GDM1 (cell line): ENCODE data around the gene PDLIM7.
"Not testable (repeated sequence)": the region's sequence is repeated elsewhere in the genome, so short reads cannot be mapped to it uniquely, and the experiment has no call there.

ENCODE experiments used
- DNase-seq: peaks from one replicate; lab custom pipeline; 2025; lab: John Stamatoyannopoulos, UW

Gene PDLIM7

DNA sequence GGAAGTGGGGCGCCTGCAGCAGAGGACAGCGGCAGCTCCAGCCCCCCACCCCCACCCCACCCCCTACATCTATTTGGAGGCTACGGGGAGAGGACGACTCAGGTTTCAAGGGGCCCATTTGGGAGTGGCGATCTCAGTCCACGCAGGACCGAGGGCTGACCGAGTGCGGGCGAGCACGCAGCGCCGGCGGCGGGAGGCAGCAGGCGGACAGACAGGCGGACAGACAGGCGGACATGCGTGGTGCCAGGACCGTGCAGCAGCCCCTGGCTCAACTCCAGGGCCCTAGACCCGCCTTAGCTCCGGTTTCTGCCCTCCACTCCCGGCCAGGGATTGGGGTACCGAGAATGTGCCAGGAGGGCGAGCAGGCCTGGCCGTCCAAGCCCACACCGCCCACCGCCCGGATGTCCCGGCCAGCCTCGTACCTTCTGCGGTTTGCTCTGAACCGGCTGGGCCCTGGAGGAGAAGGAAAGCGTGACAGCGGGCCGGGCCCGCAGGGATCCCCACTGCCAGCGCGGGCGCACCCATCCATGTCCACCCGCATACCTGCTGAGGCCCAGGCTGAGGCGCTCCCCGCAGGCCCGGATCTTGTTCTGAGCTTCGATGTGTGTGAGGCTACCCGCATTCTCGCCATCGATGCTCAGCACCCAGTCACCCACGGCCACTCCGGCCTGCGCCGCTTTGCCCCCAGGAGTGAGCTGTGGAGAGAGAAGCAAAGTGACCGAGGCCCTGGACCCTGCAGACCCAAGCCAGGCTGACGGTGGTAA lies 5.2 kb downstream of the PDLIM7 start:
- DNase-seq, result no peak

GRCh38 chr5:177491429-177491945 lies 5.9 kb downstream of the PDLIM7 start:
- DNase-seq, result no peak

- no peak for DNase-seq
Measured at GRCh38 chr5:177490992-177491391, 6.4 kb downstream of the PDLIM7 start.

- no peak for DNase-seq
Measured at GRCh38 chr5:177490311-177490991, 7.0 kb downstream of the PDLIM7 start.

DNA sequence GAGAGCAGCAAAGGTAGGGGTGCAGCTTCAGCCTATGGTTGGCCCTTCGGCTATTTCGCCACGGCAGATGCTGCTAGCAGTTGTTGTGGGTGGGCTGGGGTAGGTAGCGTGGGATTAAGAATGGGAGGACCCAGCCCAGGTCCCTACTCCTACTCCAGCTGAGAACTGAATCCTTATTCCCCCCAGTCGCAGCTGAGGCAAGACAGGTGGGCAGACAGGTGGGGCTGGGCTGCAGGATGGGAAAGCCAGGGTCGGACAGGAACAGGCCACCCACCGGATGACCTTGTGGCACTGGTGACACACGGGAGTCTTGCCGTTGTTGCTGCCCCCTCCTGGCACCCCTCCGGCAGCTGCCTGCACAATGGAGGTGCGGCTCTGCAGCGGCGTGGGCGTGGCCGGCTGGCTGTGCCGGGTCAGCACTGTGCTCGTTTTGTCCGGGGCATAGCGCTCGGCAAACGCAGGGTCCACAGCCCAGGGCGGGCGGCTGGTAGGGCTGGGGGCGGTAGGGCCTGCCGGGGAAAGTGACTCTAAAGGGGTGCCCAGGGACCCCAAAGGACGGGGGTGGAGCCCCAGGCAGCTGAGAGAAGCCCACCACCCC lies 8.2 kb downstream of the PDLIM7 start:
- no peak for DNase-seq

DNA sequence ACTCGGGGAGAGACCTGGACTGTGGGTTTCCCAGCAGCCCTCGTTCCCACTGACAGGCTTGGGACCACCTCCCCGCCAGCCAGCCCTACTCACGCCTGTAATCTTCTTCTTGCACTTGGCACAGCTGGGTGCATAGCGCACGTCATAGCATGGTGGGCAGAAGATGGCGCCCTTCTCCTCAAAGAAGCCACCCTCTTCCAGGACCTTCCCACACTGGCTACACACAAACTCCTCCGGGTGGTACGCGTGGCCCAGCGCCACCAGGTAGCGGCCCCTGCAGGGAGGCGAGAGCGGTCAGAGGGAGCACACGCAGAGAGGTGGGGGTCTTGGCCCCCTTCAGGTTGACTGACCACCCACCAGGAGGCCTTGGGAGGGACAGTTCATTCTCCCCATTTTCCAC lies 9.4 kb downstream of the PDLIM7 start:
- DNase-seq, result no peak

GRCh38 chr5:177487144-177487543 lies 10.3 kb downstream of the PDLIM7 start:
- no peak for DNase-seq

DNA sequence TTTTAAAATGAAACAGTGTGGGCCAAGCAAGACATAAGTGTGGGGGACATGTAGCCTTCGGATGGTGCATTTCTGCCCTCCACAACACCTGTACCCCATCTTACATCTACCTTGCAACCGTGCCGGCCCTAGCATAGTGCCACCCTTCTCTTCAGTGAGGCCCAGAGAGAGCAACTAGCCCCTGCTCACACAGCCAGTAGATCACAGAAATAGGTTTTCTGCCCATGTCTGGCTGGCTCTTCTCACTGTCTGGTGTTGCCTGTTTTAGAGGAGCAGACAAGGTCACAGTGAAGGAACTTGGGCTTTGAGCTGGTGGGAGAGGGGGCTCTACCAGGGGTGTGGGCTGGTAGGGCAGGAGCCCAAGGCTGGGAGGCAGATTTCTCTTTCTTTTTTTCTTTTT lies 11.1 kb downstream of the PDLIM7 start:
- no peak for DNase-seq

DNA sequence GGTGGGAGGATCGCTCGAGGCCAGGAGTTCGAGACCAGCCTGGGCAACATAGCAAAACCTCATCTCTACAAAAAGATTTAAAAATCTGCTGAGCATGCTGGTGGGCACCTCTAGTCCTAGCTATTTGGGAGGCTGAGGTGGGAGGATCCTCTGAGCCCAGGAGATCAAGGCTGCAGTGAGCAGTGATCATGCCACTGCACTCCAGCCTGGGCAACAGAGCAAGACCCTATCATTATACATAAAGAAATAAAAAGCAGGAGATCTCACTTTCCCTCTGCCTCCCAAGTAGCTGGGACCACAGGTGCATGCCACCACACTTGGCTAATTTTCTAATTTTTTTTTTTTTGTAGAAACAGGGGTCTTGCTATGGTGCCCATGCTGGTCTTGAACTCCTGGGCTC lies 11.7 kb downstream of the PDLIM7 start:
- not testable (repeated sequence) for DNase-seq

- no peak for DNase-seq
Measured at GRCh38 chr5:177484902-177485549, 12.4 kb downstream of the PDLIM7 start.

DNA sequence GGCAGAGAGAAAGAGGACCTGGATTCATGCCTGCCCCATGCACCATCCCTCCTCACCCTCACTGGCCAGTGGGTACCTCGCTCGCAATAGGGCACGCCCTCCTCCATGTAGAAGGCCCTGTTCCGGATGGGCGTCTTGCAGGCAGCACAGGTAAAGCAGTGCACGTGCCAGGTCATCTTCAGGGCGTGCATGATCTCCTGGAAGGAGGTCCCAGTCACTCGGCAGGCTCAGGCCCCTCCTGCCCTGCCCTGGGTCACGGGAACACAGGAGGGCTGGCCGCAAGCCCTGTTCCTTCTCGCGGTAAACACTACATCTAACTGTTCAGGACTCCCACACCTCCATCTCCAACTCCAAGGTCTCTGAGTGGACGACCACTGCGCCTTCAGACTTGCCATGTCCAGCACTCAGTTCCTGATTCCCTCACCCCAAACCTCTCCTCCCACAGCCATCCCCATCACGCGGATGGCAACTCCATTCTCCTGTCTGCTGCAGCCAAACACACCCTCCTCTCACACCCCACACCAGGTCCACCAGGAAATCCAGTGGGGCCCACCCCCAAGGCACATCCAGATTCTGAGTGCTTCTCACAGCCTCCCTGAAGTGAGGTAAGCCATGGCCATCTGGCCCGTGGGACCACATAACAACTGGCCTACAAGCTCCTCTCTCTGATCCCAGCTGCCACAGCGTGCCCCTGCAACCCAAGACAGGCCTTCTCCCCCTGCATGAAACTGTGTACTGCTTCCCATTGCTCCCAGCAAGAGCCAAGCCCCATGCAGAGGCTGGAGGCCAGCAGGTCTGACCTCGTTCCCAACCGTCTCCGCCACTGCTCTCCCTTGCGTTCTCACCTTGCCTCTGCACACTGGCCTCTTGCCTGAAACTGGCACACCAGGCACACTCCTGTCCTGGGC lies 13.2 kb downstream of the PDLIM7 start:
- DNase-seq, result no peak

DNA sequence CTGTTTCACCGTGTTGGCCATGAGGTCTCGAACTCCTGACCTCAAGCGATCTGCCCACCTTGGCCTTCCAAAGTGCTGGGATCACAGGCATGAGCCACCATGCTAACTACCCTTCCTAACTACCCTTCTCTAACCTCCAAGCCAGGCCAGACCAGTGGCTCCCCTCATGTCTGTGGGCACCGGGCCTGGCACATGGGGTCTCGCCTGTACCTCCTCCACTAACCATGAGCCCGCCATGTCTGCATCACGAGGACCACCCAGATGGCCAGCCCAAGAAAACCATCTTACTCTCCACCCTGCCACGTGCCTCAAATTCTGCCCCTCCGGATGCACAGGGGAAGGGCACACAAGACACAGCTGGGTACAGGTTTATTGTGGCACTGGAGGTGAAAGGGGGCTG lies 14.4 kb downstream of the PDLIM7 start:
- DNase-seq, result no peak

- no peak for DNase-seq
Measured at GRCh38 chr5:177482359-177482795, 15.0 kb downstream of the PDLIM7 start.

GRCh38 chr5:177479774-177480173 lies 17.6 kb downstream of the PDLIM7 start:
- no peak for DNase-seq

- peak; percentile 40 for DNase-seq
Measured at GRCh38 chr5:177478711-177479646, 18.4 kb downstream of the PDLIM7 start.

DNA sequence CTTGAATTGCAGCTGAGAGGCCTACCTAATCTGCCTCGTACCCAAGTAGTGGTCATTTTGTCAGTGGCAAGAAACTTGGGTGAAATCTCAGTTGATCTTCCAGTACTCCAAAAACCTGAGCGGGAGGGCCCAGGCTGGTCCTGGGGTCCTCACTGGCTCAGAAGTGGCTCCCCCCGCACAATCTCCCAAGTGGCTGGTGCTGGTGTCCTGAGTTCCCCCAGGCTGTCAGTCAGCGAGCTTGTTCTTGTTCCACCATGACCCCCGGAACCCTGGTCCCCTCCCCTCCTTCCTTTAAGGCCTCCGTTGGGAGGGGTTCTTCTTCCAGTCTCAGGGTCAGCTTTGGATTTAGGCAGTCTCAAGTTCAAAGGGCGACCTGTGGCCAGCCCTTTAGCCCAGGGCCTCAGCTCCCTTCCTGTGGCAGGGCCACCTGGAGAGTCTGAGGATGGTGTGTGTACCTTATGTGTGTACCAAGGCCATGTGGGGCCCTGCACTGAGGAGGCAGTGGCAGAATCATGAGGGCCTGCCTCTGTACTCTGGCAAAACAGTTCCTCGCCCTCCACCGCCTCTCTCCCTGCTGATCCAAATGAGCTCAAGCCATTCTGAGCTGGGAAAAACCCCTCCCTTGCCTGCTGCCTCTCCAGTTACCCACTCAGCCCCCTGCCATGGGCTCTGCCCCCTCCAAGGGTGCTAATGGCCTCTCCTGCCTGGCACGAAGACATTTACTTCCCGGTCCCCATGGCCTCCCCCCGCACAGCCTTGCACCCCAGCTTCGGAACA lies 19.5 kb downstream of the PDLIM7 start:
- DNase-seq, result no peak

- no peak for DNase-seq
Measured at GRCh38 chr5:177476531-177477233, 20.7 kb downstream of the PDLIM7 start.

DNA sequence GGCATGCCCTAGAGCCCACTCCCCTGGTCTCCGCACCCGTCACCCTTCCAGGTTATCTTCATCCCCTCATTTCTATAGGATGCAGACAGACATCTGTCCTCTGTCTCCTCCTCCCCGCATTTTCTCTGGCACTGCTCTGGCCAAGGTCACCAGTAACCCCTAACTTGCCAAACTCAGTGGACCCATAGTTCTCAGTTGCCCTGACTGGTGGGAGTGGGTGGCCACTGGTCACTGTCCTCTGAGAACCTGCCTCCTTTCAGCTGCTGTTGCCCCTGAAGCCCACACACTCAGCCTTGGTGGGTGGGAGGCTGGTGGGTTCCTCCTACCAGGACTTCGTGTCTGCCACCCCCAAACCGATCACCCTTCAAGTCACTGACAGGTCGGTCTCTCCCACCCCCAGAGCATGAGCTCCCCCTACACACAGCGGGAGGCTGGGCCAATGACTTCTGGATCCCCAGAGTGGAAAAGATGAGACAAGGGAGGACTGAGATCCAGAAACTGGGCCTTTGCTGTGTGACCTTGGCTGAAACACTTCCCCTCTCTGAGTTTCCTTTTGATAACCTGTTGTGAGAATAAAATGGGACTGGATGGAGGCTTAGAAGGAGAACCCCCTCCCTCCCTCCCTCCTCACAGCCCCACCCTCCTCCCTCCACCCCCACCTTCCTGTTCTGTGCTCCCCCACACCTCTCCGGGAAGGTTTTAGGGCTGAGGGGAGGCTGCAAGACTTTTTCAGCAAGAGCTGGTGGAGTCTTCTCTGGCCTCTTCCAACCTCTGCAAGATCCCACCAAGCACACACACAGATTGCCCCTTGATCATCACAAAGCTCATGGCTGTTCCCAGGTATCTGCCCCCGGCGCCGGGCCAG lies 21.6 kb downstream of the PDLIM7 start:
- DNase-seq, result no peak
